Neural progenitor cell (in vitro differentiated cells): Measurements from ENCODE around the gene PDPR.
"Not testable (repeated sequence)": the region's sequence is repeated elsewhere in the genome, so short reads cannot be mapped to it uniquely, and the experiment has no call there.

Experiments
- CTCF ChIP-seq: fragments of 200-600 bp; sonication (generic); IDR thresholded peaks from 2 replicates; pipeline ENCODE4 v1.5.1; 2017; ENCODE audit warnings: antibody characterized with exemption, mild to moderate bottlenecking
- EZH2 ChIP-seq: fragments of 200-600 bp; sonication (generic); IDR thresholded peaks from 2 replicates; pipeline ENCODE4 v1.6.1; 2017; ENCODE audit warnings: antibody characterized with exemption, mild to moderate bottlenecking, moderate library complexity
- EZH2phosphoT487 ChIP-seq: fragments of 200-600 bp; sonication (generic); IDR thresholded peaks from 2 replicates; pipeline ENCODE4 v1.6.1; 2017; ENCODE audit warnings: antibody characterized with exemption

GRCh38 chr16:70188608-70188915 lies 74.4 kb downstream of the PDPR start:
- TF ChIP-seq CTCF, EZH2, EZH2phosphoT487: not testable (repeated sequence)
